ENCODE results near the gene CDKN1C. TPM values are rescaled to one million over a fixed set of nuclear protein-coding genes. Genes with fewer than 3 reads are reported as not detected.
A peak's percentile ranks its signal among the peaks of the same experiment; 100 is the strongest.

CDKN1C gene
- total and polyA plus RNA-seq, 2 donors from 2014 or later = 54.8 to 192 TPM

DNA sequence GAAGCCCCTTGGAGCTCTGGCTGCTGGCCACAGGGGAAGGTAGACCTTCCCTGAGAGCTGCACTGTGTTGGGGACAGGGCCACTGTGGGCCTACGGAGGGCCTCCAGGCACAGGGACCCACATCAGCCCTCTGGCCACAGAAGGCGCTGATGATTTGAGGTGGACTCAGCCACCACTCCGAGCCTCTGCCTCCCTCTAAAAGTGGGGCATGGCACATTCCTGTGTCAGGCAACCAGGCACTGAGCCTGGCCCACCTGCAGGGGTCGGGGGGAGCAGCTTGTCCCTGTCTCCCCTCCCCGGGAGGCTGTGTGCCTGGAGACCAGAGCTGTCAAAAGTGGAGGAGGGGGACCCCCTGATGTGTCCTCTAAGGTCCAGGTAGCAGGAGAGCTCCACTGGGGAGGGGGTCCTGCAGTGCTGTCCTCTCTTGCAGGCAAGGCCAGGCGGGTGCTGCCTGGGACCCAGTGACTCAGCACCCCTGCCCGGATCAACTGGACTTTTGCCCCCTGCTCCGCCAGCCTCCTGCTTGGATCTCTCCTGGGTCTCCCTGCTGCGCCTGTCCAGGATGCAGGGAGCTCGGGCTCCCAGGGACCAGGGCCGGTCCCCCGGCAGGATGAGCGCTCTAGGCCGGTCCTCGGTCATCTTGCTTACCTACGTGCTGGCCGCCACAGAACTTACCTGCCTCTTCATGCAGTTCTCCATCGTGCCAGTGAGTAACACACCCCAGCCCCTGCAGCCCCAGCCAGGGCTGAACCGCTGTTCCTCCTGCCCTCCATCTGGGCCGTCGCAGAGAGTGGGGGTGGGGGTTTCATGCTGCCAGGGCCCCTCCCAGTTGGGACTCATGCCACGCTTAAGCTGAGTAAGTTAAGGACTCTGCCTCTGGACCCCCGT is 17.5 kb upstream of the CDKN1C start:
- intact Hi-C loops (cut with DNase I) = no loop called here
- peak overlapping the region in 1 of 3 donors; percentile 73 for H3K9ac ChIP-seq (ENCODE audit: low read length in 3 of 3)
- peak overlapping the region in 2 of 3 donors; percentile 43 to 70 for H3K4me3 ChIP-seq (ENCODE audit: low read length in 3 of 3)
- H3K27ac ChIP-seq (ENCODE audit: low read depth in 2 of 2, low read length in 2 of 2) = peak overlapping the region; percentile 78 to 83
- peaks cover 0 to 27% (median 25%) of the 10 kb centered on the region in 3 donors for H3K4me1 ChIP-seq (ENCODE audit: control insufficient read depth in 2 of 3, insufficient read depth in 2 of 3, low read depth in 1 of 3, low read length in 3 of 3)
- DNase-seq (peak in 1 of 5 donors; percentile 71), FAIRE-seq (no peak)
- no peaks in the 10 kb centered on the region for H3K36me3 ChIP-seq (ENCODE audit: control insufficient read depth in 2 of 3, insufficient read depth in 3 of 3, low read length in 3 of 3)
- H3K27me3 ChIP-seq (ENCODE audit: control insufficient read depth, insufficient read depth, low read length) = no peaks in the 10 kb centered on the region
- no peaks in the 10 kb centered on the region for H3K9me3 ChIP-seq (ENCODE audit: control insufficient read depth in 2 of 3, insufficient read depth in 1 of 3, low read length in 3 of 3)
- TF ChIP-seq, protein P1, sequence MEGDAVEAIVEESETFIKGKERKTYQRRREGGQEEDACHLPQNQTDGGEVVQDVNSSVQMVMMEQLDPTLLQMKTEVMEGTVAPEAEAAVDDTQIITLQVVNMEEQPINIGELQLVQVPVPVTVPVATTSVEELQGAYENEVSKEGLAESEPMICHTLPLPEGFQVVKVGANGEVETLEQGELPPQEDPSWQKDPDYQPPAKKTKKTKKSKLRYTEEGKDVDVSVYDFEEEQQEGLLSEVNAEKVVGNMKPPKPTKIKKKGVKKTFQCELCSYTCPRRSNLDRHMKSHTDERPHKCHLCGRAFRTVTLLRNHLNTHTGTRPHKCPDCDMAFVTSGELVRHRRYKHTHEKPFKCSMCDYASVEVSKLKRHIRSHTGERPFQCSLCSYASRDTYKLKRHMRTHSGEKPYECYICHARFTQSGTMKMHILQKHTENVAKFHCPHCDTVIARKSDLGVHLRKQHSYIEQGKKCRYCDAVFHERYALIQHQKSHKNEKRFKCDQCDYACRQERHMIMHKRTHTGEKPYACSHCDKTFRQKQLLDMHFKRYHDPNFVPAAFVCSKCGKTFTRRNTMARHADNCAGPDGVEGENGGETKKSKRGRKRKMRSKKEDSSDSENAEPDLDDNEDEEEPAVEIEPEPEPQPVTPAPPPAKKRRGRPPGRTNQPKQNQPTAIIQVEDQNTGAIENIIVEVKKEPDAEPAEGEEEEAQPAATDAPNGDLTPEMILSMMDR (IDR thresholded peaks at IDR 0.05; ENCODE audit: borderline replicate concordance, extremely low read depth, insufficient read depth) = no peak

DNA sequence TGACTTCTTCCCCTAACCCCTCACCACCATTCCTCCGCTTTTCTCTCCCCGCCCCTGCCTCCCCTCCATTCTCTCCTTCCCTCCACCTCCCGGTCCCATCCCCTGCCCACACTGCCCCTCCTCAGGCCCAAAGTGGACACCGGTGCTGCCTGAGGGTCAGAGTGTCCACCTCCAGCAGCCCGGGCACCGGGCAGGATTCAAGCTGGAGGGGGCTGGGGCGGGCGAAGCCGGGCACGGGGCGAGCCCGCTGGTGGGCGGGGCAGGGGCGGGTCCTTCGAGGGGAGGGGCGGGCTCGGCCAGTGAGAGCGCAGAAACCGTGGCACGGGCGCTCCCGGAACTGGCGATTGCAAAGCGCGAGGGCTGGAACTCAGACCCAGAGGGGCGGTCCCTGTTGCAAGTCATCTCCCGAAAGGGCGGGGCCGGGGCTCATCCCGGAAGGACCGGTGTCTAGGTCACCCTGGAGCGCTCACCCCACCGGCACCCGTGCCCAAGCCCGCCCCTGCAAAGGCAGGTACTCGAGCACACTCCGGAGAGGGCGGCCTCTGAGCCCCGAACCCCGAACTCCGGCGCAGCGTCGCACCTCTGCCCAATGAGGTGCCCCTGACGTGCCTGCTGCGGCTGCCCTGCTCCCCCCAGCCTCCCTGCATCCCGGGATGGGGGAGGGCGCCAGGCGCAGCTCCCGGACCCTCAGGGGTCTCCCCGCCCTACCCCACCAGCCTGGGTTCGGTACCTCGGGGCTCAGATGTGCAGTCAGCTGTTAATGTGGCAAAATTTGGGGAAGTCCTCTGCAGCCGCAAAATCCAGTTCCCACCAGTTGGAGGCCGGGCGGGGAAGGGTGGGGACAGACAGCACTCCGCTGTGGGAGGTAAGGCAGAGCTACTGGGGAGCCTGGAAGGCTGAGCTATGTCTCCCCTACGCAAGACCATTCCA is 16.5 kb upstream of the CDKN1C start:
- Histone ChIP-seq H3K36me3 (ENCODE audit: control insufficient read depth in 2 of 3, insufficient read depth in 3 of 3, low read length in 3 of 3) (no peaks in the 10 kb centered on the region), H3K27ac (ENCODE audit: low read depth in 2 of 2, low read length in 2 of 2) (peak overlapping the region; percentile 82 to 83), H3K9me3 (ENCODE audit: control insufficient read depth in 2 of 3, insufficient read depth in 1 of 3, low read length in 3 of 3) (no peaks in the 10 kb centered on the region), H3K4me3 (ENCODE audit: low read length in 3 of 3) (peak overlapping the region in 2 of 3 donors; percentile 43 to 70), H3K9ac (ENCODE audit: low read length in 3 of 3) (peak overlapping the region in 1 of 3 donors; percentile 75), H3K4me1 (ENCODE audit: control insufficient read depth in 2 of 3, insufficient read depth in 2 of 3, low read depth in 1 of 3, low read length in 3 of 3) (peaks cover 0 to 27% (median 25%) of the 10 kb centered on the region in 3 donors), H3K27me3 (ENCODE audit: control insufficient read depth, insufficient read depth, low read length) (no peaks in the 10 kb centered on the region)
- TF ChIP-seq, protein P1 (IDR thresholded peaks at IDR 0.05; ENCODE audit: borderline replicate concordance, extremely low read depth, insufficient read depth) = no peak
- FAIRE-seq (no peak), DNase-seq (peak; percentile 87 to 99 (median 94))
- intact Hi-C loops (cut with DNase I) = no loop called here

DNA sequence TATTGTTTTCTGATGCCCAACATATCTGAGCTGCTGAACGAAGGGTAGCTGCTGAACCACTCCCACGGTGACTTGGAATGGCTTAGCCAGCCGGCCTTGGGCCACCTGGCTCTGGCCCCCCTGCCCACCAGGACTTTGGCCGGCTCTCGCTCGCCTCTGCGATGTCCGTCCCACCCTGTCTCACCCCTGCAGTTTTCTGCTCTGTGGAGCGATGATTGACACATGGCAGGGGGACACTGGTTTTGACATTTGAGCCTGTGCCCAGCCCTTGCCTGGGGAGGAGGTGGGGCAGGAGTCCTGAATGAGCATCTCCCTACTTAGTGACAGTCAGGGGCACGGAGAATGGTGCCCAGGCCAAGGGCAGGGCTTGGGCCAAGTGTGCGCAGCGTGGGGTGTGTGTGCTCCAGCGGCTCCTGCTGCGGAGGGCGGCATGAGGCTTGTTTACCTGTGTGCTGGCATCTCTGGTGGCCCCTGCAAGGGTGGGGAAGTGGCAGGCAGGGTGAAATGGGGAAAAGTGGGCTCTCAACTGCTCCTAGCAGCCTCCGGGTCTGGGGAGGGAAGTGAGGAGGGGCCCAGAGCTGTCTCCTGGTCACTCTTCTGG is 15.7 kb upstream of the CDKN1C start:
- H3K36me3 ChIP-seq (ENCODE audit: control insufficient read depth in 2 of 3, insufficient read depth in 3 of 3, low read length in 3 of 3) = no peaks in the 10 kb centered on the region
- no peaks in the 10 kb centered on the region for H3K9me3 ChIP-seq (ENCODE audit: control insufficient read depth in 2 of 3, insufficient read depth in 1 of 3, low read length in 3 of 3)
- intact Hi-C loops (cut with DNase I) = no loop called here
- no peak for DNase-seq
- peak overlapping the region in 1 of 3 donors; percentile 52 for H3K4me3 ChIP-seq (ENCODE audit: low read length in 3 of 3)
- peaks cover 0 to 27% (median 25%) of the 10 kb centered on the region in 3 donors for H3K4me1 ChIP-seq (ENCODE audit: control insufficient read depth in 2 of 3, insufficient read depth in 2 of 3, low read depth in 1 of 3, low read length in 3 of 3)
- H3K9ac ChIP-seq (ENCODE audit: low read length in 3 of 3) = peak overlapping the region in 2 of 3 donors; percentile 44 to 75
- H3K27me3 ChIP-seq (ENCODE audit: control insufficient read depth, insufficient read depth, low read length) = no peaks in the 10 kb centered on the region
- TF ChIP-seq, protein P1 (IDR thresholded peaks at IDR 0.05; ENCODE audit: borderline replicate concordance, extremely low read depth, insufficient read depth) = no peak
- no peak for FAIRE-seq
- peak overlapping the region; percentile 72 to 82 for H3K27ac ChIP-seq (ENCODE audit: low read depth in 2 of 2, low read length in 2 of 2)
